Right cardiac atrium (tissue), 5 donors: ENCODE measurements around the gene POLR2J3. TPM values are rescaled to one million over a fixed set of nuclear protein-coding genes. Genes with fewer than 3 reads are reported as not detected.
A peak's percentile ranks its signal among the peaks of the same experiment; 100 is the strongest.
"Not testable (repeated sequence)": the region's sequence is repeated elsewhere in the genome, so short reads cannot be mapped to it uniquely, and the experiment has no call there.

Source experiments
- ATAC-seq, 2 donors: fragments of 200-7000 bp; cut with Tn5 transposase; one replicate each; pipeline versions ENCODE4 v1.8.0 to v1.9.1; 2020; ENCODE audit warnings: moderate library complexity in 2 of 2, mild to moderate bottlenecking in 1 of 2
- DNase-seq, 3 donors: peaks; one replicate each; pipeline ENCODE4 v3.0.0-alpha.2; 2020
- H3K27ac ChIP-seq: one replicate; pipeline ENCODE4 v1.5.1; 2013; ENCODE audit warnings: mild to moderate bottlenecking, low read length, control low read depth, moderate library complexity
- H3K27me3 ChIP-seq: one replicate; pipeline ENCODE4 v1.6.1; 2013; ENCODE audit not compliant: control insufficient read depth, insufficient read depth
- H3K4me1 ChIP-seq: one replicate; pipeline ENCODE4 v1.6.1; 2013; ENCODE audit warnings: low read length; ENCODE audit not compliant: control insufficient read depth, insufficient read depth
- H3K4me3 ChIP-seq: one replicate; pipeline ENCODE4 v1.5.1; 2013; ENCODE audit warnings: low read length, control low read depth
- H3K9me3 ChIP-seq: one replicate; pipeline ENCODE4 v1.6.1; 2013; ENCODE audit warnings: low read length; ENCODE audit not compliant: control insufficient read depth
- WGBS: extraction: QIAGEN DNeasy Blood & Tissue Kit; methylation state at CpG from one replicate; pipeline ENCODE4 v1.1.7; 2013; 5-methylcytosine and 5-hydroxymethylcytosine counted together
- intact Hi-C, 4 donors: fragments of 100-400 bp; cut with DNase I; formaldehyde crosslinking; loops; one replicate each; pipeline versions ENCODE4 v1.11.0 to v1.14.0; 2022 to 2023
- polyA plus RNA-seq: library from polyadenylated mRNA; stranded (reverse); fragments of 200-250 nt; gene quantifications from one replicate; pipeline ENCODE4 v1.2.3, GENCODE V29; 2013
- total RNA-seq, 4 donors: library from RNA; stranded (reverse); fragmentation: NEBNext Ultra II Directional; extraction: Animal tissue kit (Norgen Biotek cat#: 25700); gene quantifications; one replicate each; pipeline ENCODE4 v1.2.1, GENCODE V29; 2021
- donor health status: healthy with polysubstance abuse.
- donor health status: DM: no; HTN: yes; CAD: no.
- donor health status: DM: no; HTN: no; CAD: no.
- donor health status: DM: no; HTN: yes; CAD: no; lungs with severe emphysema.
- donor health status: DM: yes; HTN: yes; CAD: no.

Gene POLR2J3
- total and polyA plus RNA-seq, 5 donors = 10.2 to 54.8 (median 12.5) TPM

- intact Hi-C loops, DNase-seq, ATAC-seq, H3K27me3 ChIP-seq, H3K9me3 ChIP-seq, H3K4me1 ChIP-seq, H3K27ac ChIP-seq, H3K4me3 ChIP-seq: not testable (repeated sequence)
- WGBS = no CpG with 5 or more reads among the region's 5 CpGs
These were observed 9.3 kb upstream of the POLR2J3 start for GRCh38 chr7:102581722-102582121.

GRCh38 chr7:102578486-102578885 is 6.1 kb upstream of the POLR2J3 start:
- not testable (repeated sequence) for H3K27me3 ChIP-seq
- peak in 2 of 3 donors; percentile 16 to 22 for DNase-seq

GRCh38 chr7:102577315-102578240 is 5.2 kb upstream of the POLR2J3 start:
- H3K27me3 ChIP-seq, intact Hi-C loops, H3K4me3 ChIP-seq, H3K27ac ChIP-seq, H3K4me1 ChIP-seq, H3K9me3 ChIP-seq: not testable (repeated sequence)
- ATAC-seq (peak in 1 of 2 donors; percentile 6), DNase-seq (peak in 2 of 3 donors; percentile 31 to 38)
- 74% methylated on average over 6 of the region's 7 CpGs for WGBS

More at GRCh38 chr7:102578486-102578885, 6.1 kb upstream of the POLR2J3 start:
- H3K4me1 ChIP-seq, H3K4me3 ChIP-seq, H3K9me3 ChIP-seq, intact Hi-C loops, H3K27ac ChIP-seq: not testable (repeated sequence)
- peak; percentile 5 to 32 for ATAC-seq
- 76% methylated on average over 5 of the region's 5 CpGs for WGBS

- H3K27me3 ChIP-seq, ATAC-seq, H3K27ac ChIP-seq, H3K9me3 ChIP-seq, H3K4me1 ChIP-seq, intact Hi-C loops, DNase-seq, H3K4me3 ChIP-seq: not testable (repeated sequence)
- WGBS = no CpG with 5 or more reads among the region's 3 CpGs
These were observed 4.0 kb upstream of the POLR2J3 start for GRCh38 chr7:102576363-102576762.

- H3K27ac ChIP-seq, DNase-seq, H3K9me3 ChIP-seq, H3K4me1 ChIP-seq, ATAC-seq, intact Hi-C loops, H3K27me3 ChIP-seq, H3K4me3 ChIP-seq: not testable (repeated sequence)
- WGBS = no CpG with 5 or more reads among the region's 6 CpGs
These were observed 2.2 kb upstream of the POLR2J3 start for GRCh38 chr7:102574607-102575006.

- H3K9me3 ChIP-seq, H3K4me1 ChIP-seq, H3K27ac ChIP-seq, intact Hi-C loops, ATAC-seq, H3K4me3 ChIP-seq, H3K27me3 ChIP-seq: not testable (repeated sequence)
- 92% methylated on average over 4 of the region's 11 CpGs for WGBS
- DNase-seq = peak in 1 of 3 donors; percentile 49
These were observed 3.8 kb downstream of the POLR2J3 start for GRCh38 chr7:102568620-102569019.

GRCh38 chr7:102550808-102551422 is 21.5 kb downstream of the POLR2J3 start, which contains the start of gene SPDYE2:
Gene SPDYE2 (plus strand): TSS chr7:102551226. CDS start chr7:102553256, 2,030 bp downstream.
- peak; percentile 42 to 54 for ATAC-seq
- H3K27me3 ChIP-seq, H3K4me3 ChIP-seq, DNase-seq, intact Hi-C loops, H3K9me3 ChIP-seq, H3K4me1 ChIP-seq, H3K27ac ChIP-seq: not testable (repeated sequence)
- no CpG with 5 or more reads among the region's 6 CpGs for WGBS

GRCh38 chr7:102546353-102546752 is 26.0 kb downstream of the POLR2J3 start:
- H3K27me3 ChIP-seq, H3K4me1 ChIP-seq, H3K27ac ChIP-seq, intact Hi-C loops, H3K4me3 ChIP-seq, DNase-seq, H3K9me3 ChIP-seq, ATAC-seq: not testable (repeated sequence)
- 90% methylated on average over 1 of the region's 6 CpGs for WGBS

GRCh38 chr7:102545288-102545687 is 27.1 kb downstream of the POLR2J3 start:
- intact Hi-C loops, H3K9me3 ChIP-seq: not testable (repeated sequence)

GRCh38 chr7:102544372-102544771 is 28.0 kb downstream of the POLR2J3 start:
- ATAC-seq = peak; percentile 6 to 29
- no CpG with 5 or more reads among the region's 1 CpG for WGBS
- H3K27ac ChIP-seq, H3K9me3 ChIP-seq, H3K27me3 ChIP-seq, H3K4me3 ChIP-seq, H3K4me1 ChIP-seq, intact Hi-C loops, DNase-seq: not testable (repeated sequence)

More at GRCh38 chr7:102545288-102545687, 27.1 kb downstream of the POLR2J3 start:
- not testable (repeated sequence) for H3K4me1 ChIP-seq, H3K4me3 ChIP-seq, ATAC-seq, H3K27me3 ChIP-seq, H3K27ac ChIP-seq
- DNase-seq = peak in 1 of 3 donors; percentile 12
- WGBS = 96% methylated on average over 7 of the region's 12 CpGs

- H3K27ac ChIP-seq, H3K9me3 ChIP-seq, DNase-seq, H3K27me3 ChIP-seq, H3K4me1 ChIP-seq, H3K4me3 ChIP-seq, intact Hi-C loops: not testable (repeated sequence)
- peak in 1 of 2 donors; percentile 5 for ATAC-seq
- no CpG with 5 or more reads among the region's 8 CpGs for WGBS
These were observed 28.8 kb downstream of the POLR2J3 start, which contains the start of gene UPK3BL2 for GRCh38 chr7:102543596-102543995. Gene UPK3BL2 (minus strand): TSS chr7:102543696. CDS start chr7:102543636, 60 bp downstream.
